AG04450 (cell line): ENCODE measurements around the gene SF3B5. TPM values are rescaled to one million over a fixed set of nuclear protein-coding genes. Genes with fewer than 3 reads are reported as not detected.
A peak's percentile ranks its signal among the peaks of the same experiment; 100 is the strongest.

Experiments
- CTCF ChIA-PET: fragments of 300-600, 350-600 bp; formaldehyde crosslinking; extraction: SDS; loops from one replicate; lab custom pipeline; 2022; ENCODE audit warnings: antibody characterized with exemption, inconsistent platforms; lab: Charles Lee
- POLR2A ChIA-PET: fragments of 350-600 bp; formaldehyde crosslinking; extraction: SDS; loops from one replicate; lab custom pipeline; 2021; ENCODE audit warnings: antibody characterized with exemption, inconsistent platforms; lab: Yijun Ruan, JAX
- DNase-seq: peaks from one replicate; pipeline ENCODE4 v3.0.0-alpha.2; 2011; ENCODE audit warnings: low read depth, low spot score
- H3K27ac ChIP-seq: one replicate; pipeline ENCODE4 v1.5.1; 2012; ENCODE audit warnings: low read depth, low read length, control low read depth
- H3K27me3 ChIP-seq: one replicate; pipeline ENCODE4 v1.6.0; 2012; ENCODE audit warnings: low read length; ENCODE audit not compliant: control insufficient read depth, insufficient read depth
- H3K4me3 ChIP-seq: 2 replicates; pipeline ENCODE4 v1.5.1; 2011; ENCODE audit warnings: mild to moderate bottlenecking, low read depth, low read length, control low read depth
- H3K9me3 ChIP-seq: 2 replicates; pipeline ENCODE4 v1.5.1; 2012; ENCODE audit warnings: low read length; ENCODE audit not compliant: control insufficient read depth, insufficient read depth
- CTCF ChIP-seq: IDR thresholded peaks from 2 replicates; pipeline ENCODE4 v1.5.1; 2011; ENCODE audit warnings: low read depth, low read length, control low read depth, inconsistent platforms
- polyA plus RNA-seq: library from polyadenylated mRNA; depleted of rRNA; stranded (reverse); fragments of >200 nt; gene quantifications from 2 replicates; pipeline ENCODE4 v1.2.3, GENCODE V29; 2011

SF3B5 gene
- polyA plus RNA-seq, 1 experiment: 152 TPM

DNA sequence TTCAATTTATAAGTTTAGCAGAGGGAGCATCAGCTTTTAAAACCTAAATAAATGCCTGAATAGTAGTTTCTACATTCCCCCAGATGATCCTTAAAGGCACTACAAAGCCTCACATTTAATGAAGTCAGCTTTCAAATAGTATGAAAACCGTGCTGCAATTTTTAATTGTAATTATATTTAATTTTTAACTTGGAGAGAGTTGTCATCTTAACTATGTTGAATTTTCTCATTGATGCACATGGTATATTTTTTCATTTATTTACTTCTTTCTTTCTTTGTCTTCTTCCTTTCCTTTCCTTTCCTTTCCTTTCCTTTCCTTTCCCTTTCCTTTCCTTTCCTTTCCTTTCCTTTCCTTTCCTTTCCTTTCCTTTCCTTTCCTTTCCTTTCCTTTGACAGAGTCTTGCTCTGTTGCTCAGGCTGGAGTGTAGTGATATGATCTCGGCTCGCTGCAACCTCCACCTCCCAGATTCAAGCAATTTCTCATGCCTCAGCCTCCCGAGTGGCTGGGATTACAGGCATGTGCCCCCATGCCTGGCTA is 7.7 kb upstream of the SF3B5 start:
- CTCF ChIA-PET: interaction anchor here (0.6 to 1.1 kb wide), 4 partner anchors 20 to 1584 kb away, joined by 3 to 5 read pairs (median 3); no protein-coding TSS in a partner anchor
- Histone ChIP-seq H3K4me3 (no peak overlapping the region), H3K27me3 (no peaks in the 10 kb centered on the region), H3K9me3 (no peaks in the 10 kb centered on the region), H3K27ac (no peak overlapping the region)
- DNase-seq: no peak
- POLR2A ChIA-PET: no interaction called here
- TF ChIP-seq CTCF: no peak

GRCh38 chr6:144098993-144099392 is 3.6 kb upstream of the SF3B5 start:
- no peak overlapping the region for H3K4me3 ChIP-seq
- ChIA-PET CTCF (no interaction called here), POLR2A (no interaction called here)
- DNase-seq: no peak
- no peaks in the 10 kb centered on the region for H3K9me3 ChIP-seq
- no peak overlapping the region for H3K27ac ChIP-seq
- no peaks in the 10 kb centered on the region for H3K27me3 ChIP-seq
- no peak for TF ChIP-seq CTCF

DNA sequence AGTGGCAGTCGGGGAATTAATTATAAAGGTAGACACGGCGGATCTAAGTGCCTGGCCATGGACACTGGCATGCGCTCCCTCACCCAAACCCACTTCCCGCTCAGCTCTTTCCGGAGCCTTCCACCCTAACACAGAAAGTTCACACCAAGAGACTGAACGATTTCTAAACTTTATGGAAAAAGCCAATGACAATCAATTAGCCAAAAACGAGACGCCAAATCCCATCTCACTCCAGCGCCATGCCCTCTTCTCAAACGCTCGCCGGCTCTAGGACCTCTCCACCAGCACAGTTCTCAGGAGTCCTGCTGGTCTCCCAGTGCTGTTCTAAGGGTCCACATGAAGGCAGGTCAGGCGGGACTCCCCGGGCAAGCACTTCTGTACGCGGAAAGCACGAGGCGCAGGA is 641 bp downstream of the SF3B5 start:
- POLR2A ChIA-PET: interaction anchor here (0.6 kb wide), 1 partner anchor 37 kb away, joined by 6 read pairs; no protein-coding TSS in a partner anchor
- DNase-seq: no peak

GRCh38 chr6:144093658-144094057 is 1.7 kb downstream of the SF3B5 start:
- ChIA-PET CTCF (no interaction called here), POLR2A (no interaction called here)
- Histone ChIP-seq H3K9me3 (no peaks in the 10 kb centered on the region), H3K4me3 (no peak overlapping the region), H3K27ac (no peak overlapping the region), H3K27me3 (no peaks in the 10 kb centered on the region)
- TF ChIP-seq CTCF: no peak
- DNase-seq: no peak

More for the DNA sequence above, 641 bp downstream of the SF3B5 start:
- peak overlapping the region; percentile 99 for H3K4me3 ChIP-seq
- no peak for TF ChIP-seq CTCF
- H3K9me3 ChIP-seq: no peaks in the 10 kb centered on the region
- no peaks in the 10 kb centered on the region for H3K27me3 ChIP-seq
- CTCF ChIA-PET: interaction anchor here (0.6 kb wide), 1 partner anchor 389 kb away, joined by 3 read pairs; no protein-coding TSS in a partner anchor
- H3K27ac ChIP-seq: peak overlapping the region; percentile 84

- H3K9me3 ChIP-seq: no peaks in the 10 kb centered on the region
- ChIA-PET CTCF (interaction anchor here (0.7 kb wide), 1 partner anchor 96 kb away, joined by 5 read pairs; no protein-coding TSS in a partner anchor), POLR2A (no interaction called here)
- H3K27me3 ChIP-seq: no peaks in the 10 kb centered on the region
- no peak overlapping the region for H3K27ac ChIP-seq
- no peak for DNase-seq
- no peak for TF ChIP-seq CTCF
- H3K4me3 ChIP-seq: no peak overlapping the region
These were observed 2.1 kb downstream of the SF3B5 start for GRCh38 chr6:144093236-144093635.
